GM23338 (cell line): ENCODE measurements around the gene PTPRA. TPM values are rescaled to one million over a fixed set of nuclear protein-coding genes. Genes with fewer than 3 reads are reported as not detected.

Source experiments
- CREB1 ChIP-seq: fragments of 250-450 bp; sonication (Bioruptor Pico); IDR thresholded peaks from 2 replicates; pipeline ENCODE4 v1.5.0; 2020; ENCODE audit warnings: low read depth, mild to moderate bottlenecking, moderate library complexity
- EZH2 ChIP-seq: fragments of 200-600 bp; sonication (generic); IDR thresholded peaks from one replicate; pipeline ENCODE4 v1.8.0; 2017; ENCODE audit warnings: antibody characterized with exemption, mild to moderate bottlenecking, low read depth; ENCODE audit not compliant: unreplicated experiment
- EZH2phosphoT487 ChIP-seq: fragments of 200-600 bp; sonication (generic); IDR thresholded peaks from one replicate; pipeline ENCODE4 v1.8.1; 2018; ENCODE audit warnings: antibody characterized with exemption; ENCODE audit not compliant: unreplicated experiment
- JUNB ChIP-seq: IDR thresholded peaks from one replicate; pipeline ENCODE4 v1.6.1; 2016; ENCODE audit warnings: antibody characterized with exemption; ENCODE audit not compliant: unreplicated experiment
- POLR2AphosphoS5 ChIP-seq: IDR thresholded peaks from 2 replicates; pipeline ENCODE4 v1.6.1; 2016; ENCODE audit warnings: antibody characterized with exemption, low read depth
- STAT1 ChIP-seq: IDR thresholded peaks from one replicate; pipeline ENCODE4 v1.6.1; 2016; ENCODE audit warnings: antibody characterized with exemption; ENCODE audit not compliant: unreplicated experiment
- ZNF114 ChIP-seq: fragments of 250-450 bp; sonication (Bioruptor Pico); IDR thresholded peaks from 2 replicates; pipeline ENCODE4 v1.5.0; 2020; ENCODE audit warnings: mild to moderate bottlenecking, moderate library complexity
- ZNF331 ChIP-seq: fragments of 250-450 bp; sonication (Bioruptor Pico); IDR thresholded peaks from 2 replicates; pipeline ENCODE4 v1.5.0; 2020; ENCODE audit warnings: low read depth, mild to moderate bottlenecking, moderate library complexity
- polyA plus RNA-seq: library from polyadenylated mRNA; unstranded; fragments of >200 nt; fragmentation: Nextera tagmentation; extraction: Ambion mirVana; gene quantifications from 2 replicates; pipeline ENCODE4 v1.2.1, GENCODE V29; 2016
- total RNA-seq: library from RNA; depleted of rRNA; stranded (reverse); fragments of >200 nt; shearing (Covaris generic); gene quantifications from 2 replicates; pipeline ENCODE4 v1.2.3, GENCODE V29; 2014
- TF ChIP-seq, protein P1 (sequence below): fragments of 250-450 bp; sonication (Bioruptor Pico); IDR thresholded peaks from 2 replicates; pipeline ENCODE4 v1.5.0; 2020; ENCODE audit warnings: mild to moderate bottlenecking, moderate library complexity
- TF ChIP-seq, protein P2 (sequence below): IDR thresholded peaks from one replicate; pipeline ENCODE4 v1.6.1; 2018; ENCODE audit warnings: antibody characterized with exemption; ENCODE audit not compliant: unreplicated experiment
- TF ChIP-seq, protein P3 (sequence below), 2 experiments: fragments of 200-600 bp in 1 of 2; sonication (generic) in 1 of 2; conservative IDR thresholded peaks; 2 replicates each; pipeline versions ENCODE4 v1.5.1 to v1.6.1; 2016 to 2017; ENCODE audit warnings: antibody characterized with exemption in 2 of 2, low read depth in 2 of 2, mild to moderate bottlenecking in 2 of 2, moderate library complexity in 1 of 2

PTPRA gene
- total and polyA plus RNA-seq, 2 experiments from 2014 or later, result 37.8 to 39.3 TPM

DNA sequence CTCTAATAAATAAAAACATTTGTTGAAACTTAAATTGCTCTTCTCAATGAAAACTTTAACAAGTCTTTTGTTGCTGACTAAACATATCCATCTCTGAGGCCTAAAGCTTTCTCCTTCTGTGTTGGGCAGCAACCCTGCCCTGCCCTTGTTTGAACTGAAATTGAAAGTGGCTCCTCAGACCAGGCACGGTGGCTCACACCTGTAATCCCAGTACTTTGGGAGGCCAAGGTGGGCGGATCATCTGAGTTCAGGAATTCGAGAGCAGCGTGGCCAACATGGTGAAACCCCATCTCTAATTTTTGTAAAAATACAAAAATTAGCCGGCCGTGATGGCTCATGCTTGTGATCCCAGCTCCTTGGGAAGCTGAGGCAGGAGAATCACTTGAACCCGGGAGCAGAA lies 140.9 kb downstream of the PTPRA start (continued):
- TF ChIP-seq, protein P1, sequence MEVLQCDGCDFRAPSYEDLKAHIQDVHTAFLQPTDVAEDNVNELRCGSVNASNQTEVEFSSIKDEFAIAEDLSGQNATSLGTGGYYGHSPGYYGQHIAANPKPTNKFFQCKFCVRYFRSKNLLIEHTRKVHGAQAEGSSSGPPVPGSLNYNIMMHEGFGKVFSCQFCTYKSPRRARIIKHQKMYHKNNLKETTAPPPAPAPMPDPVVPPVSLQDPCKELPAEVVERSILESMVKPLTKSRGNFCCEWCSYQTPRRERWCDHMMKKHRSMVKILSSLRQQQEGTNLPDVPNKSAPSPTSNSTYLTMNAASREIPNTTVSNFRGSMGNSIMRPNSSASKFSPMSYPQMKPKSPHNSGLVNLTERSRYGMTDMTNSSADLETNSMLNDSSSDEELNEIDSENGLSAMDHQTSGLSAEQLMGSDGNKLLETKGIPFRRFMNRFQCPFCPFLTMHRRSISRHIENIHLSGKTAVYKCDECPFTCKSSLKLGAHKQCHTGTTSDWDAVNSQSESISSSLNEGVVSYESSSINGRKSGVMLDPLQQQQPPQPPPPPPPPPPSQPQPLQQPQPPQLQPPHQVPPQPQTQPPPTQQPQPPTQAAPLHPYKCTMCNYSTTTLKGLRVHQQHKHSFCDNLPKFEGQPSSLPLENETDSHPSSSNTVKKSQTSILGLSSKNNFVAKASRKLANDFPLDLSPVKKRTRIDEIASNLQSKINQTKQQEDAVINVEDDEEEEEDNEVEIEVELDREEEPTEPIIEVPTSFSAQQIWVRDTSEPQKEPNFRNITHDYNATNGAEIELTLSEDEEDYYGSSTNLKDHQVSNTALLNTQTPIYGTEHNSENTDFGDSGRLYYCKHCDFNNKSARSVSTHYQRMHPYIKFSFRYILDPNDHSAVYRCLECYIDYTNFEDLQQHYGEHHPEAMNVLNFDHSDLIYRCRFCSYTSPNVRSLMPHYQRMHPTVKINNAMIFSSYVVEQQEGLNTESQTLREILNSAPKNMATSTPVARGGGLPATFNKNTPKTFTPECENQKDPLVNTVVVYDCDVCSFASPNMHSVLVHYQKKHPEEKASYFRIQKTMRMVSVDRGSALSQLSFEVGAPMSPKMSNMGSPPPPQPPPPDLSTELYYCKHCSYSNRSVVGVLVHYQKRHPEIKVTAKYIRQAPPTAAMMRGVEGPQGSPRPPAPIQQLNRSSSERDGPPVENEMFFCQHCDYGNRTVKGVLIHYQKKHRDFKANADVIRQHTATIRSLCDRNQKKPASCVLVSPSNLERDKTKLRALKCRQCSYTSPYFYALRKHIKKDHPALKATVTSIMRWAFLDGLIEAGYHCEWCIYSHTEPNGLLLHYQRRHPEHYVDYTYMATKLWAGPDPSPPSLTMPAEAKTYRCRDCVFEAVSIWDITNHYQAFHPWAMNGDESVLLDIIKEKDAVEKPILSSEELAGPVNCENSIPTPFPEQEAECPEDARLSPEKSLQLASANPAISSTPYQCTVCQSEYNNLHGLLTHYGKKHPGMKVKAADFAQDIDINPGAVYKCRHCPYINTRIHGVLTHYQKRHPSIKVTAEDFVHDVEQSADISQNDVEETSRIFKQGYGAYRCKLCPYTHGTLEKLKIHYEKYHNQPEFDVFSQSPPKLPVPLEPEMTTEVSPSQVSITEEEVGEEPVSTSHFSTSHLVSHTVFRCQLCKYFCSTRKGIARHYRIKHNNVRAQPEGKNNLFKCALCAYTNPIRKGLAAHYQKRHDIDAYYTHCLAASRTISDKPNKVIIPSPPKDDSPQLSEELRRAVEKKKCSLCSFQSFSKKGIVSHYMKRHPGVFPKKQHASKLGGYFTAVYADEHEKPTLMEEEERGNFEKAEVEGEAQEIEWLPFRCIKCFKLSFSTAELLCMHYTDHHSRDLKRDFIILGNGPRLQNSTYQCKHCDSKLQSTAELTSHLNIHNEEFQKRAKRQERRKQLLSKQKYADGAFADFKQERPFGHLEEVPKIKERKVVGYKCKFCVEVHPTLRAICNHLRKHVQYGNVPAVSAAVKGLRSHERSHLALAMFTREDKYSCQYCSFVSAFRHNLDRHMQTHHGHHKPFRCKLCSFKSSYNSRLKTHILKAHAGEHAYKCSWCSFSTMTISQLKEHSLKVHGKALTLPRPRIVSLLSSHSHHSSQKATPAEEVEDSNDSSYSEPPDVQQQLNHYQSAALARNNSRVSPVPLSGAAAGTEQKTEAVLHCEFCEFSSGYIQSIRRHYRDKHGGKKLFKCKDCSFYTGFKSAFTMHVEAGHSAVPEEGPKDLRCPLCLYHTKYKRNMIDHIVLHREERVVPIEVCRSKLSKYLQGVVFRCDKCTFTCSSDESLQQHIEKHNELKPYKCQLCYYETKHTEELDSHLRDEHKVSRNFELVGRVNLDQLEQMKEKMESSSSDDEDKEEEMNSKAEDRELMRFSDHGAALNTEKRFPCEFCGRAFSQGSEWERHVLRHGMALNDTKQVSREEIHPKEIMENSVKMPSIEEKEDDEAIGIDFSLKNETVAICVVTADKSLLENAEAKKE (CRISPR knock-in tag), result no peak
- TF ChIP-seq ZNF114 (CRISPR knock-in tag) (no peak), EZH2 (no peak), JUNB (no peak), STAT1 (no peak), POLR2AphosphoS5 (no peak), ZNF331 (CRISPR knock-in tag) (no peak), EZH2phosphoT487 (no peak), CREB1 (CRISPR knock-in tag) (no peak)
- TF ChIP-seq, protein P2, sequence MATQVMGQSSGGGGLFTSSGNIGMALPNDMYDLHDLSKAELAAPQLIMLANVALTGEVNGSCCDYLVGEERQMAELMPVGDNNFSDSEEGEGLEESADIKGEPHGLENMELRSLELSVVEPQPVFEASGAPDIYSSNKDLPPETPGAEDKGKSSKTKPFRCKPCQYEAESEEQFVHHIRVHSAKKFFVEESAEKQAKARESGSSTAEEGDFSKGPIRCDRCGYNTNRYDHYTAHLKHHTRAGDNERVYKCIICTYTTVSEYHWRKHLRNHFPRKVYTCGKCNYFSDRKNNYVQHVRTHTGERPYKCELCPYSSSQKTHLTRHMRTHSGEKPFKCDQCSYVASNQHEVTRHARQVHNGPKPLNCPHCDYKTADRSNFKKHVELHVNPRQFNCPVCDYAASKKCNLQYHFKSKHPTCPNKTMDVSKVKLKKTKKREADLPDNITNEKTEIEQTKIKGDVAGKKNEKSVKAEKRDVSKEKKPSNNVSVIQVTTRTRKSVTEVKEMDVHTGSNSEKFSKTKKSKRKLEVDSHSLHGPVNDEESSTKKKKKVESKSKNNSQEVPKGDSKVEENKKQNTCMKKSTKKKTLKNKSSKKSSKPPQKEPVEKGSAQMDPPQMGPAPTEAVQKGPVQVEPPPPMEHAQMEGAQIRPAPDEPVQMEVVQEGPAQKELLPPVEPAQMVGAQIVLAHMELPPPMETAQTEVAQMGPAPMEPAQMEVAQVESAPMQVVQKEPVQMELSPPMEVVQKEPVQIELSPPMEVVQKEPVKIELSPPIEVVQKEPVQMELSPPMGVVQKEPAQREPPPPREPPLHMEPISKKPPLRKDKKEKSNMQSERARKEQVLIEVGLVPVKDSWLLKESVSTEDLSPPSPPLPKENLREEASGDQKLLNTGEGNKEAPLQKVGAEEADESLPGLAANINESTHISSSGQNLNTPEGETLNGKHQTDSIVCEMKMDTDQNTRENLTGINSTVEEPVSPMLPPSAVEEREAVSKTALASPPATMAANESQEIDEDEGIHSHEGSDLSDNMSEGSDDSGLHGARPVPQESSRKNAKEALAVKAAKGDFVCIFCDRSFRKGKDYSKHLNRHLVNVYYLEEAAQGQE, result no peak
- TF ChIP-seq, protein P3, sequence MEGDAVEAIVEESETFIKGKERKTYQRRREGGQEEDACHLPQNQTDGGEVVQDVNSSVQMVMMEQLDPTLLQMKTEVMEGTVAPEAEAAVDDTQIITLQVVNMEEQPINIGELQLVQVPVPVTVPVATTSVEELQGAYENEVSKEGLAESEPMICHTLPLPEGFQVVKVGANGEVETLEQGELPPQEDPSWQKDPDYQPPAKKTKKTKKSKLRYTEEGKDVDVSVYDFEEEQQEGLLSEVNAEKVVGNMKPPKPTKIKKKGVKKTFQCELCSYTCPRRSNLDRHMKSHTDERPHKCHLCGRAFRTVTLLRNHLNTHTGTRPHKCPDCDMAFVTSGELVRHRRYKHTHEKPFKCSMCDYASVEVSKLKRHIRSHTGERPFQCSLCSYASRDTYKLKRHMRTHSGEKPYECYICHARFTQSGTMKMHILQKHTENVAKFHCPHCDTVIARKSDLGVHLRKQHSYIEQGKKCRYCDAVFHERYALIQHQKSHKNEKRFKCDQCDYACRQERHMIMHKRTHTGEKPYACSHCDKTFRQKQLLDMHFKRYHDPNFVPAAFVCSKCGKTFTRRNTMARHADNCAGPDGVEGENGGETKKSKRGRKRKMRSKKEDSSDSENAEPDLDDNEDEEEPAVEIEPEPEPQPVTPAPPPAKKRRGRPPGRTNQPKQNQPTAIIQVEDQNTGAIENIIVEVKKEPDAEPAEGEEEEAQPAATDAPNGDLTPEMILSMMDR (conservative IDR thresholded peaks at IDR 0.05; ENCODE audit: low read depth in 2 of 2), result no peak
